ENCODE data around the gene SP5.
"Not testable (repeated sequence)": the region's sequence is repeated elsewhere in the genome, so short reads cannot be mapped to it uniquely, and the experiment has no call there.

The SP5 gene

GRCh38 chr2:170747921-170748320 is 32.8 kb downstream of the SP5 start:
- H3K36me3 Mint-ChIP-seq (ENCODE audit: insufficient read depth): no peaks in the 10 kb centered on the region
- ATAC-seq (replicated peaks; ENCODE audit: extremely low read depth, poor library complexity, severe bottlenecking) (no peak), DNase-seq (ENCODE audit: low spot score in 2 of 2) (no peak)
- H3K27me3 Mint-ChIP-seq: peaks cover 71% of the 10 kb centered on the region
- no peaks in the 10 kb centered on the region for H3K4me1 Mint-ChIP-seq
- H3K27ac Mint-ChIP-seq (ENCODE audit: low read depth): peak overlapping the region; percentile 32
- no peak overlapping the region for H3K4me3 Mint-ChIP-seq
- H3K9me3 Mint-ChIP-seq: no peaks in the 10 kb centered on the region

GRCh38 chr2:170751555-170751954 is 36.4 kb downstream of the SP5 start:
- not testable (repeated sequence) for DNase-seq (ENCODE audit: low spot score in 2 of 2); H3K36me3 Mint-ChIP-seq (ENCODE audit: insufficient read depth); H3K9me3 Mint-ChIP-seq; H3K4me3 Mint-ChIP-seq; H3K4me1 Mint-ChIP-seq; ATAC-seq (replicated peaks; ENCODE audit: extremely low read depth, poor library complexity, severe bottlenecking); H3K27ac Mint-ChIP-seq (ENCODE audit: low read depth)
- peaks cover 69% of the 10 kb centered on the region for H3K27me3 Mint-ChIP-seq

GRCh38 chr2:170761572-170761971 is 46.4 kb downstream of the SP5 start:
- no peak for DNase-seq (ENCODE audit: low spot score in 2 of 2)
- Mint-ChIP-seq H3K4me1 (no peaks in the 10 kb centered on the region), H3K36me3 (ENCODE audit: insufficient read depth) (peaks cover 3% of the 10 kb centered on the region), H3K4me3 (no peak overlapping the region), H3K27ac (ENCODE audit: low read depth) (no peak overlapping the region), H3K9me3 (no peaks in the 10 kb centered on the region), H3K27me3 (no peaks in the 10 kb centered on the region)
- no peak for ATAC-seq (replicated peaks; ENCODE audit: extremely low read depth, poor library complexity, severe bottlenecking)

GRCh38 chr2:170762760-170763159 is 47.6 kb downstream of the SP5 start:
- Mint-ChIP-seq H3K9me3 (no peaks in the 10 kb centered on the region), H3K4me1 (no peaks in the 10 kb centered on the region), H3K4me3 (no peak overlapping the region), H3K36me3 (ENCODE audit: insufficient read depth) (peaks cover 3% of the 10 kb centered on the region), H3K27ac (ENCODE audit: low read depth) (no peak overlapping the region), H3K27me3 (no peaks in the 10 kb centered on the region)
- DNase-seq (ENCODE audit: low spot score in 2 of 2): no peak
- no peak for ATAC-seq (replicated peaks; ENCODE audit: extremely low read depth, poor library complexity, severe bottlenecking)

- H3K4me3 Mint-ChIP-seq: no peak overlapping the region
- no peaks in the 10 kb centered on the region for H3K4me1 Mint-ChIP-seq
- no peak overlapping the region for H3K27ac Mint-ChIP-seq (ENCODE audit: low read depth)
- DNase-seq (ENCODE audit: low spot score in 2 of 2) (no peak), ATAC-seq (replicated peaks; ENCODE audit: extremely low read depth, poor library complexity, severe bottlenecking) (no peak)
- H3K27me3 Mint-ChIP-seq: no peaks in the 10 kb centered on the region
- H3K9me3 Mint-ChIP-seq: no peaks in the 10 kb centered on the region
- peaks cover 5% of the 10 kb centered on the region for H3K36me3 Mint-ChIP-seq (ENCODE audit: insufficient read depth)
Measured at GRCh38 chr2:170763232-170763631, 48.1 kb downstream of the SP5 start.

GRCh38 chr2:170764880-170765261 is 49.7 kb downstream of the SP5 start:
- H3K27me3 Mint-ChIP-seq: no peaks in the 10 kb centered on the region
- DNase-seq (ENCODE audit: low spot score in 2 of 2) (no peak), ATAC-seq (replicated peaks; ENCODE audit: extremely low read depth, poor library complexity, severe bottlenecking) (no peak)
- no peaks in the 10 kb centered on the region for H3K9me3 Mint-ChIP-seq
- H3K4me3 Mint-ChIP-seq: no peak overlapping the region
- no peak overlapping the region for H3K27ac Mint-ChIP-seq (ENCODE audit: low read depth)
- peaks cover under 1% of the 10 kb centered on the region for H3K4me1 Mint-ChIP-seq
- peaks cover 5% of the 10 kb centered on the region for H3K36me3 Mint-ChIP-seq (ENCODE audit: insufficient read depth)

GRCh38 chr2:170766693-170767092 is 51.6 kb downstream of the SP5 start:
- Mint-ChIP-seq H3K36me3 (ENCODE audit: insufficient read depth) (peaks cover 14% of the 10 kb centered on the region), H3K27me3 (no peaks in the 10 kb centered on the region), H3K9me3 (no peaks in the 10 kb centered on the region), H3K4me1 (peaks cover 14% of the 10 kb centered on the region), H3K27ac (ENCODE audit: low read depth) (no peak overlapping the region), H3K4me3 (no peak overlapping the region)
- ATAC-seq (replicated peaks; ENCODE audit: extremely low read depth, poor library complexity, severe bottlenecking): no peak
- no peak for DNase-seq (ENCODE audit: low spot score in 2 of 2)

Data from central memory CD8-positive, alpha-beta T cell (primary cell).